HEK293T (cell line): ENCODE data around the gene DNAH3.

Experiments used
- BHLHE40 ChIP-seq: fragments of 450-650 bp; IDR thresholded peaks from 2 replicates; pipeline ENCODE4 v1.6.1; 2016; ENCODE audit warnings: mild to moderate bottlenecking, moderate library complexity, borderline replicate concordance
- CTBP1 ChIP-seq: fragments of 450-650 bp; IDR thresholded peaks from 2 replicates; pipeline ENCODE4 v1.6.1; 2016; ENCODE audit warnings: borderline replicate concordance
- ELF4 ChIP-seq: fragments of 450-650 bp; IDR thresholded peaks from 2 replicates; pipeline ENCODE4 v1.6.1; 2017; ENCODE audit warnings: antibody characterized with exemption
- FOXA1 ChIP-seq: fragments of 450-650 bp; IDR thresholded peaks from 2 replicates; pipeline ENCODE4 v1.6.1; 2016; ENCODE audit warnings: mild to moderate bottlenecking
- FOXK2 ChIP-seq: fragments of 450-650 bp; IDR thresholded peaks from 2 replicates; pipeline ENCODE4 v1.6.1; 2016; ENCODE audit warnings: mild to moderate bottlenecking
- FOXM1 ChIP-seq: fragments of 450-650 bp; IDR thresholded peaks from 2 replicates; pipeline ENCODE4 v1.6.1; 2017; ENCODE audit warnings: mild to moderate bottlenecking, borderline replicate concordance
- HDGF ChIP-seq: fragments of 450-650 bp; IDR thresholded peaks from 2 replicates; pipeline ENCODE4 v1.6.1; 2017; ENCODE audit warnings: antibody characterized with exemption, borderline replicate concordance
- L3MBTL2 ChIP-seq: fragments of 450-650 bp; conservative IDR thresholded peaks from 2 replicates; pipeline ENCODE4 v1.6.1; 2016; ENCODE audit warnings: mild to moderate bottlenecking
- LEF1 ChIP-seq: fragments of 450-650 bp; IDR thresholded peaks from 2 replicates; pipeline ENCODE4 v1.6.1; 2017; ENCODE audit warnings: mild to moderate bottlenecking, borderline replicate concordance
- PKNOX1 ChIP-seq: fragments of 450-650 bp; IDR thresholded peaks from 2 replicates; pipeline ENCODE4 v1.6.1; 2016
- SP1 ChIP-seq: fragments of 450-650 bp; IDR thresholded peaks from 2 replicates; pipeline ENCODE4 v1.6.1; 2017
- SUZ12 ChIP-seq: fragments of 450-650 bp; IDR thresholded peaks from 2 replicates; pipeline ENCODE4 v1.6.1; 2016; ENCODE audit warnings: mild to moderate bottlenecking
- TARDBP ChIP-seq: fragments of 450-650 bp; IDR thresholded peaks from 2 replicates; pipeline ENCODE4 v1.6.1; 2016
- ZNF384 ChIP-seq: fragments of 450-650 bp; IDR thresholded peaks from 2 replicates; pipeline ENCODE4 v1.6.1; 2016

DNA sequence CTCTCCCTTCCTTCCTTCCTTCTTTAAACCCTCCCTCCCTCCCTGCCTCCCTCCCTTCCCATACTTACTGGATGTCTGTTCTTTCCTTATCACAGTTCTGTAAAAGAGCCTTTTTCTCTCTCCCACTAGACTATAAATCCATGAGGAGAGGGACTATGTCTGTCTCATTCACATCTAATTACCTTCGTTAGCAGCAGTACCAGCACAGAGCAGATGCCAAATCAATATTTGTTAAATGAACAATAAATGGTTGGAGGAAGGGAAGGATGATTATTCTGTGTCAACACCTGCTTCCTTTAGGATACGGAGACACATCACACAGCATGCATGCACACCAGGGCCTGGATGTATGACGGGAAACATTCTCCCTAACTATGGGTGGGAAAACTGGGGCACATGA is 94.2 kb downstream of the DNAH3 start:
- TF ChIP-seq BHLHE40 (no peak), FOXM1 (no peak), PKNOX1 (no peak), FOXA1 (no peak), ELF4 (no peak), CTBP1 (no peak), ZNF384 (no peak), SP1 (no peak), LEF1 (no peak), TARDBP (no peak), HDGF (no peak), L3MBTL2 (no peak), SUZ12 (no peak), FOXK2 (no peak)
